ENCODE data around the gene NEDD4L. TPM values are rescaled to one million over a fixed set of nuclear protein-coding genes. Genes with fewer than 3 reads are reported as not detected.

Gene NEDD4L
- total RNA-seq, 1 donor from 2014 or later = 3.8 TPM

- DNase-seq (ENCODE audit: low spot score) = no peak
- H3K4me1 Mint-ChIP-seq (ENCODE audit: low read depth) = no peaks in the 10 kb centered on the region
- H3K27ac Mint-ChIP-seq = no peak overlapping the region
- intact Hi-C loops (cut with micrococcal nuclease) = no loop called here
- H3K27me3 Mint-ChIP-seq (ENCODE audit: insufficient read depth) = peaks cover 13% of the 10 kb centered on the region
- no peaks in the 10 kb centered on the region for H3K36me3 Mint-ChIP-seq (ENCODE audit: low read depth)
- no peak overlapping the region for H3K4me3 Mint-ChIP-seq
- H3K9me3 Mint-ChIP-seq = no peaks in the 10 kb centered on the region
Measured at GRCh38 chr18:58201733-58202730, 158.0 kb downstream of the NEDD4L start.

GRCh38 chr18:58204776-58205442, 160.9 kb downstream of the NEDD4L start:
- DNase-seq (ENCODE audit: low spot score) = no peak
- Mint-ChIP-seq H3K27me3 (ENCODE audit: insufficient read depth) (peaks cover 13% of the 10 kb centered on the region), H3K36me3 (ENCODE audit: low read depth) (no peaks in the 10 kb centered on the region), H3K9me3 (no peaks in the 10 kb centered on the region), H3K4me3 (no peak overlapping the region), H3K4me1 (ENCODE audit: low read depth) (no peaks in the 10 kb centered on the region), H3K27ac (no peak overlapping the region)
- intact Hi-C loops (cut with micrococcal nuclease) = no loop called here

DNA sequence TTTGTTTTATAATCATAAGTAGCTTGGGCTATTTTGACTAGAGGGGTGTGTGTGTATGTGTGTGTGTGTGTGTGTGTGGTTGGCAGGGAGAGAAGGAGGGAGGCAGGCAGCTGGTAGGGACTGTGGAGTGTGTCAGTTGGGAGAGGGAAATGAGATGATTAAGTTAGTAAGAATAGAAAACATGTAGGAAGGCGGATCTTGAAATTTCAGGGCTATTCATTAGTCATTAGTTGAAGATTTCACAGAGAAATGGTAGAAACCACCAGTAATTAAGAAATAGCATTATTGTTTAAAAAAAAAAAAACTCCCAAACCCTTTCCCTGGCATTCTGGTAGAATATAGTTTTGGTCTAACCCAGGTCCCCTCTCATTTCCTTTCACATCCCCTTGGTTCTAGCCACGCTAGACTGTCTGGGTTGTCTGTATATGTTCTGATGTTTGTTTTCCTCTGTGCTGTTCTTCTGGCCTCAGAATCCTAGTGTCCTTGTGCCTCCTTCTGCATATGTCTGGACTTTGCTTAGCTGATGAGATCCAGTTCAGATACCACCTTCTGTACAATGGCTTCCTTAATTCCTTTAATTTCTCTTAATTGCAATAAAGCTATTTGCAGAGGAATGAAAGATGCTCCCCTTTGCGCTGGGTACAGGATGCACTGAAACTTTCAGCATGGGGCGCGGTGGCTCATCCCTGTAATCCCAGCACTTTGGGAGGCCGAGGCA, 161.6 kb downstream of the NEDD4L start:
- H3K36me3 Mint-ChIP-seq (ENCODE audit: low read depth) = no peaks in the 10 kb centered on the region
- H3K27ac Mint-ChIP-seq = no peak overlapping the region
- H3K27me3 Mint-ChIP-seq (ENCODE audit: insufficient read depth) = peaks cover 10% of the 10 kb centered on the region
- H3K4me1 Mint-ChIP-seq (ENCODE audit: low read depth) = no peaks in the 10 kb centered on the region
- no peak for DNase-seq (ENCODE audit: low spot score)
- intact Hi-C loops (cut with micrococcal nuclease) = no loop called here
- no peak overlapping the region for H3K4me3 Mint-ChIP-seq
- H3K9me3 Mint-ChIP-seq = no peaks in the 10 kb centered on the region

DNA sequence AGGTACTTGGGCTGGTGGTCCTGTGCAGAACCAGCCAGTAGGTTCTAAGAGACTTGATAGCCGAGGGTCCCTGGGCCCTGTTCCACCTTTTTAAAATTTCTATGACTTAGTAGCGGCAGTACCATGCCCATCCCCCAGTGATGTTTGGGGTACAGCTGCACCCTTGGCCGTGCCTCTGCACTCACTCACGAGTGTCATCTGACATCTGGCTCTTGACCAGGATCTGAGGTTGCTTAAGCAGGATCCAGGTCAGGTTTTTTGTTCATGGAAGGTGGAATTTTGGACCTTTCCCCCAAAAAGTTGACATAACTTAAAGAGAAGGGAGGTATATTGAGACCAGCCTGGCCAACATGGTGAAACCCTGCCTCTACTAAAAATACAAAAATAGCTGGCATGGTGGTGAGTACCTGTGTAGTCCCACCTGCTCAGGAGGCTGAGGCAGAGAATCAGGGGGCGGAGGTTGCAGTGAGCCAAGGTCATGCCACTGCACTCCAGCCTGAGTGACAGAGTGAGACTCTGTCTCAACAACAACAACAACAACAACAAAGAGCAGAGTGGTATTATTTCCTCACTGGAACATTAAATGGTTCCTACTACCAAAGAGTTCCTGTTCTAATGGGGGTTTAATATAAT, 163.6 kb downstream of the NEDD4L start:
- no peak for DNase-seq (ENCODE audit: low spot score)
- Mint-ChIP-seq H3K4me3 (no peak overlapping the region), H3K36me3 (ENCODE audit: low read depth) (no peaks in the 10 kb centered on the region), H3K9me3 (no peaks in the 10 kb centered on the region), H3K27me3 (ENCODE audit: insufficient read depth) (peaks cover 18% of the 10 kb centered on the region), H3K27ac (no peak overlapping the region), H3K4me1 (ENCODE audit: low read depth) (no peaks in the 10 kb centered on the region)
- intact Hi-C loops (cut with micrococcal nuclease) = no loop called here

DNA sequence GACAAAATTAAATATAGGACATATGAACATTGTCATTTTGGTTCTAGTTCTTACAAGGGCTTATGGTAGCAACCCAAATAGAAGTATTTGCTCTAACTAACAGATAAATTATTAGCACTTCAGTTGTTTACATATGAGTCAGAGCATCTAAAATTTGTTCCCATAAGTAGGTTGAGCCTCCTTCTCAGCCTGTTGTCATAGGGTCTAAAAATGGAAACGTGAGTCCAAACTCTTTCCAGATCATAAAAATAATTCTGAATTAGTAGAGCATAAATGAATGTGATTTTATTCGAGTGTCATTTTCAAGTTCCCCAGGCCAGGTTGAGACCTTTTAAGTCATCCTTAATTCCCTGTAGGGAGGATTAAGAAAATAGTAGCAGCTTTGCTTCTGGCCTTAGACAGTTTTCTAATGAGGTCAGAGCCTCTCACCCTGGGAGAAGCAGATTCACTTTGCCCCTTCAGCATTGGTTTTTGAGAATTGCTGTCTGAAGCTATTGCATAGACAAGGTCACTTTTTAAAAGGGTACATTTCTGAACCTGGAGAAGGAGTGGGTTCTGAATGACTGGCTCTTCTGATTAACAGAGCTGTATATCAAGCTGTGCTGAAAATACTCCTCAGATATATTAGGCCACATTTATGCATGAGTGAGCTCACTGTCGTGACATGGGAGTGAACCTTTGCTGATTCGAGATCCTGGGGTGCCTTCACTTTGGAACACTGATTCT, 164.3 kb downstream of the NEDD4L start:
- no peak overlapping the region for H3K27ac Mint-ChIP-seq
- H3K4me1 Mint-ChIP-seq (ENCODE audit: low read depth) = peaks cover 4% of the 10 kb centered on the region
- intact Hi-C loops (cut with micrococcal nuclease) = no loop called here

DNA sequence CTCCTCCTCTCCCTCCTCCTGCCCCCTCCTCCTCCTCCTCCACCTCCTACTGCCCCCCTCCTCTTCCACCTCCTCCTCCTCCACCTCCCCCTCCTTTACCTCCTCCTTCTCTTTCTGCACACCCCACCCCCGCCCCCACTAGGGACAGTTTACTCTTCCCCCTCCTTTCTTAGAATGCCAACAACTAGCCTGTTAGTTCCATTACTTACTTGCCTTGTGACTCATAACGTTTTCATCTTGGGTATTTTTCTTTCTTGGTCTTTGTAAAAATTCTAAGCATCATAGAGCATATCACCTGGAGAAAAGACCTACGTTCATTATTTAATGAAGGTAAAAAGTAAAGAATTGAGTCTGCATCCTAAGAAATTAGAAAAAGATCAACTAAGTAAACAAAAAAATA, 165.3 kb downstream of the NEDD4L start:
- Mint-ChIP-seq H3K4me3 (no peak overlapping the region), H3K27me3 (ENCODE audit: insufficient read depth) (peaks cover 21% of the 10 kb centered on the region), H3K9me3 (no peaks in the 10 kb centered on the region), H3K27ac (peak overlapping the region; percentile 24), H3K4me1 (ENCODE audit: low read depth) (peaks cover 14% of the 10 kb centered on the region), H3K36me3 (ENCODE audit: low read depth) (no peaks in the 10 kb centered on the region)
- intact Hi-C loops (cut with micrococcal nuclease) = no loop called here
- DNase-seq (ENCODE audit: low spot score) = no peak

More for the DNA sequence above, 164.3 kb downstream of the NEDD4L start:
- H3K9me3 Mint-ChIP-seq = no peaks in the 10 kb centered on the region
- no peak for DNase-seq (ENCODE audit: low spot score)
- H3K36me3 Mint-ChIP-seq (ENCODE audit: low read depth) = no peaks in the 10 kb centered on the region
- H3K27me3 Mint-ChIP-seq (ENCODE audit: insufficient read depth) = peaks cover 21% of the 10 kb centered on the region
- no peak overlapping the region for H3K4me3 Mint-ChIP-seq

DNA sequence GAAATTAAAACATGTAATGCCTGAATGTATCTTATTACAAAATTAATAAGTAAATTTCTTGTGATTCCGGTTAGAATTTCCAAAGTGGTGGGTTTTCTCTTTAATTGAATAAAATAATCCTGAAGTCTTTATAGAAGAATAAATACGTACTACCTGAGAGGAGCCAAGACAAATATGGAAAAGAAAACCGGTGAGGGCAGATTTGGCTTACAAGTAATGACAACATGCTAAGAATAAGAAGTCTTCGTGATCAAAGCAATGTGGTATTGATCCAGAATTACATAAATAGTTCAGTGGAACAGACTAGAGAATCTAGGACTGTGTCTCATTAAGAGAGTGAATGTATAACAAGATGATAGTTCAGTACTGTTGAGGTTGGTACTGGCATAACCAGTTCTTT, 167.5 kb downstream of the NEDD4L start:
- no peak for DNase-seq (ENCODE audit: low spot score)
- intact Hi-C loops (cut with micrococcal nuclease) = no loop called here
- H3K27ac Mint-ChIP-seq = no peak overlapping the region
- no peak overlapping the region for H3K4me3 Mint-ChIP-seq
- peaks cover 26% of the 10 kb centered on the region for H3K27me3 Mint-ChIP-seq (ENCODE audit: insufficient read depth)
- H3K36me3 Mint-ChIP-seq (ENCODE audit: low read depth) = no peaks in the 10 kb centered on the region
- peaks cover 15% of the 10 kb centered on the region for H3K4me1 Mint-ChIP-seq (ENCODE audit: low read depth)
- H3K9me3 Mint-ChIP-seq = no peaks in the 10 kb centered on the region

DNA sequence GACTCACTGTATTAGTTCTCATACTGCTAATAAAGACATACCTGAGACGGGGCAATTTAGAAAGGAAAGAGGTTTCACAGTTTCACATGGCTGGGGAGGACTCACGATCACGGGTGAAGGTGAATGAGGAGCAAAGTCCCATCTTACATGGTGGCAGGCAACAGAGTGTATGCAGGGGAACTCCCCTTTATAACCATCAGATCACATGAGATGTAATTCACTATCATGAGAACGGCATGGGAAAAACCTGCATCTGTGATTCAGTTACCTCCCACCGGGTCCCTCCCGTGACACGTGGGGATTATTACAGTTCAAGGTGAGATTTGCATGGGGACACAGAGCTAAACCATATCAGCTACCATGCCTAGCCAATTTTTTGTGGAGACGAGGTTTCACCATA, 168.2 kb downstream of the NEDD4L start:
- H3K4me3 Mint-ChIP-seq = no peak overlapping the region
- H3K36me3 Mint-ChIP-seq (ENCODE audit: low read depth) = no peaks in the 10 kb centered on the region
- H3K9me3 Mint-ChIP-seq = no peaks in the 10 kb centered on the region
- no peak overlapping the region for H3K27ac Mint-ChIP-seq
- intact Hi-C loops (cut with micrococcal nuclease) = no loop called here
- peaks cover 15% of the 10 kb centered on the region for H3K4me1 Mint-ChIP-seq (ENCODE audit: low read depth)
- peaks cover 29% of the 10 kb centered on the region for H3K27me3 Mint-ChIP-seq (ENCODE audit: insufficient read depth)
- DNase-seq (ENCODE audit: low spot score) = no peak

DNA sequence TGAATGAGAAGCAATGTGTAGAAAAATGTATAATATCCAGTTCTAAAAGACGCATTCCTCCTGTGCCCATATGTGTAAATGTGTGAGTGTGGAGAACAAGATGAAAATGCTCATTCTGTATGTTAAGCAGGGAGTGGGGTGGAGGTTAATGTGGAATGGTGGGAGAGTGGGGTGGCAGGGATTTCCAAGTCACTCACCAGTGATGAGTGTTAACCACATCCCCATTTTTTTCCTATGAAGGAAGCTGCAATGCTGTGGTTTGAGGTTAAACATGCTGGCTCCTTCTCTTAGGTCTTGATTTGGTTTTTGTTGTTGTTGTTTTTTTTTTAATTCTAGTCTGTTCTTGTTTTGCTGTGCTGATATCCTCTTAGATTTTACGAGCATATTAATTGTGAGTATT, 169.4 kb downstream of the NEDD4L start:
- H3K4me1 Mint-ChIP-seq (ENCODE audit: low read depth) = peaks cover 15% of the 10 kb centered on the region
- no peak overlapping the region for H3K4me3 Mint-ChIP-seq
- intact Hi-C loops (cut with micrococcal nuclease) = no loop called here
- H3K9me3 Mint-ChIP-seq = no peaks in the 10 kb centered on the region
- no peaks in the 10 kb centered on the region for H3K36me3 Mint-ChIP-seq (ENCODE audit: low read depth)
- no peak for DNase-seq (ENCODE audit: low spot score)
- peaks cover 30% of the 10 kb centered on the region for H3K27me3 Mint-ChIP-seq (ENCODE audit: insufficient read depth)
- peak overlapping the region; percentile 13 for H3K27ac Mint-ChIP-seq

GRCh38 chr18:58215011-58215410, 171.0 kb downstream of the NEDD4L start:
- H3K27ac Mint-ChIP-seq = no peak overlapping the region
- intact Hi-C loops (cut with micrococcal nuclease) = no loop called here
- H3K4me3 Mint-ChIP-seq = no peak overlapping the region

GRCh38 chr18:58216071-58216481, 172.1 kb downstream of the NEDD4L start:
- Mint-ChIP-seq H3K4me1 (ENCODE audit: low read depth) (peaks cover 15% of the 10 kb centered on the region), H3K4me3 (no peak overlapping the region), H3K27me3 (ENCODE audit: insufficient read depth) (peaks cover 35% of the 10 kb centered on the region), H3K27ac (no peak overlapping the region), H3K9me3 (no peaks in the 10 kb centered on the region), H3K36me3 (ENCODE audit: low read depth) (no peaks in the 10 kb centered on the region)
- intact Hi-C loops (cut with micrococcal nuclease) = no loop called here
- no peak for DNase-seq (ENCODE audit: low spot score)

More at GRCh38 chr18:58215011-58215410, 171.0 kb downstream of the NEDD4L start:
- peaks cover 39% of the 10 kb centered on the region for H3K27me3 Mint-ChIP-seq (ENCODE audit: insufficient read depth)
- no peaks in the 10 kb centered on the region for H3K9me3 Mint-ChIP-seq
- H3K36me3 Mint-ChIP-seq (ENCODE audit: low read depth) = no peaks in the 10 kb centered on the region
- no peak for DNase-seq (ENCODE audit: low spot score)
- peaks cover 15% of the 10 kb centered on the region for H3K4me1 Mint-ChIP-seq (ENCODE audit: low read depth)

DNA sequence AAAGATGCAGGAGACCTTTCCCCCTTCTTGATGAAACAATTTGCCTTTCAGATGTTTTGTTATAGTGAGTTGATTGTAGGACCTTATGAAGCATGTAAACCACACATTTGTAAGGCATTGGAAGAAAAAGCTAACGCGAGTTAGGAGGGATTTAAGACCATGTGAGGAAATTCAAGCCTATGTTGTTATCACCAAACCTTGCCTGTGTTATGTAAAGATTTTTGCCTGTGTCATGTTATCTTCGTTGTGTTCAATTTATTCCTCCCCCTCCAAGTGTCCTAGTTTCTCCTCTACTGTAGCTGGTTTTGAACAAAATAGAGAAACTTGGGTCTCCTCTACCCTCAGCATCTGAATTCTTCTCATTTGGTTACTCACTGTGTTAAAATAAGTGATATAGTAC, 173.0 kb downstream of the NEDD4L start:
- H3K27ac Mint-ChIP-seq = no peak overlapping the region
- no peak overlapping the region for H3K4me3 Mint-ChIP-seq
- H3K36me3 Mint-ChIP-seq (ENCODE audit: low read depth) = no peaks in the 10 kb centered on the region
- H3K27me3 Mint-ChIP-seq (ENCODE audit: insufficient read depth) = peaks cover 29% of the 10 kb centered on the region
- peaks cover 15% of the 10 kb centered on the region for H3K4me1 Mint-ChIP-seq (ENCODE audit: low read depth)
- no peak for DNase-seq (ENCODE audit: low spot score)
- H3K9me3 Mint-ChIP-seq = no peaks in the 10 kb centered on the region
- intact Hi-C loops (cut with micrococcal nuclease) = no loop called here
